ENCODE measurements around the gene HTR2A.

The HTR2A gene
- 0 reads per million in 9 experiments for total RNA-seq

DNA sequence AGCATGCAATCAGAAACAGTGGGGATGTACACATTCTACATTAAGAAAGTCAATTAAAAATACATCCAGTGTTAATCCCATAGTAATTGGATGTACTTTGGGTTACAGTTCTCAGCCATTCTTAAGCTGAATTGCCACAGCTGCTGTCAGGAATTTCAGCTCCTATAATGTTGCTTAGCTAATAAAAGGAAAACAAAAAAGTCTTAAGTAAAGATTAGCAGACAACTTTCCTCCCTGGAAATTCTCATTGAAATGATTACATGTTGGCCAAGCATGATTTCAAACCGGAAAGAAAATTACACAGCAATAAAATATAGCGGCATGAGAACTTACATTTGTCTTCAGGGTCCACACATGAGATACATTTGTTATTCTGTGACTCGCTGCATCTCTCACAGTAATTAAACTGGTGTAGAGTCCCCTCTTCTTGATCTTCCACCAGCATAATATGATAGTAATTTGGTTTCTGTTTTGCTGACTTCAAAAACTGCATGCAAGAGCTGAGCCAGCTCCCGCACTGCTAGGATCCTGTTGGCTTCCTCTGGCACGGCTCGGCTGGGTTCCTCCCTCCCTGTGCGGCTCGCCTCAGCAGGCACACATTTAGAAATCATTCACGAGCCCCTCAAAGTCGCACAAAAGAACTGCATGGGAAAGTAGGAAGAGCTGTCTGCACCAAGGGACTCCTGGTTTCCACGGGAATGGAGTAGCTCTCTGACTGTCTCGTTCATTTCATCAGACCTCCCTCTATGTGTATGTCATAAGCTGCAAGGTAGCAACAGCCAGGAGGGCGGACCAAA lies at the start of gene HTR2A:
Gene HTR2A, minus strand, starts transcription at position 713 of the 797 bp plus-strand sequence. CDS start 1,147 bp downstream, outside the sequence.
- Mint-ChIP-seq H3K36me3 (ENCODE audit: insufficient read depth) (no peaks in the 10 kb centered on the region), H3K4me3 (peak within 1 kb of the TSS; percentile 23 to 59), H3K27me3 (peaks cover 47 to 48% of the 10 kb centered on the region in 2 donors), H3K27ac (no peak within 1 kb of the TSS), H3K9me3 (no peaks in the 10 kb centered on the region), H3K4me1 (ENCODE audit: low read depth in 2 of 2) (peaks cover 10 to 11% of the 10 kb centered on the region in 2 donors)
- DNase-seq (no peak), ATAC-seq (replicated peaks) (peak; percentile 36)

DNA sequence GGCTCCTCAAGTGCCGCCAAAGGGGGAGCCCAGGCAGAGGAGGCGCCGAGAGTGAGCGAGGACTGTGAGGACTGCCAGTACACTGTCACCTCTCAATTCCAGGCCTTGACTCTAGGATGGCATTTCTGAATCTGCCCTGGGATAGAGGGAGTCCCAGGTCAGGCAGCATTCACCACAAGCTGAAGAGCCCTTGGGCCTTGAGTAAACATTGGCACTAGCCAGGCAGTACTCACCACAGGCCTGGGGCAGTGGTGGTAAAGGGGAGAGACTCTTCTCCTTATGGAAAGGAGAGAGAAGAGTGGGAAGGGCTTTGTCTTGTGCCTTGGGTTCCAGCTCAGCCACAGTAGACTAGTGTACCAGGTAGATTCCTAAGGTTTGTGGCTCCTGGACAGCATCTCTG lies 39.7 kb upstream of the HTR2A start:
- peaks cover 31 to 35% of the 10 kb centered on the region in 2 donors for H3K27me3 Mint-ChIP-seq
- no peak for ATAC-seq (replicated peaks)
- no peaks in the 10 kb centered on the region for H3K36me3 Mint-ChIP-seq (ENCODE audit: insufficient read depth)
- H3K4me3 Mint-ChIP-seq, result no peak overlapping the region
- no peak overlapping the region for H3K27ac Mint-ChIP-seq
- H3K4me1 Mint-ChIP-seq (ENCODE audit: low read depth in 2 of 2), result no peaks in the 10 kb centered on the region
- H3K9me3 Mint-ChIP-seq, result peaks cover 0 to 2% of the 10 kb centered on the region in 2 donors
- no peak for DNase-seq

DNA sequence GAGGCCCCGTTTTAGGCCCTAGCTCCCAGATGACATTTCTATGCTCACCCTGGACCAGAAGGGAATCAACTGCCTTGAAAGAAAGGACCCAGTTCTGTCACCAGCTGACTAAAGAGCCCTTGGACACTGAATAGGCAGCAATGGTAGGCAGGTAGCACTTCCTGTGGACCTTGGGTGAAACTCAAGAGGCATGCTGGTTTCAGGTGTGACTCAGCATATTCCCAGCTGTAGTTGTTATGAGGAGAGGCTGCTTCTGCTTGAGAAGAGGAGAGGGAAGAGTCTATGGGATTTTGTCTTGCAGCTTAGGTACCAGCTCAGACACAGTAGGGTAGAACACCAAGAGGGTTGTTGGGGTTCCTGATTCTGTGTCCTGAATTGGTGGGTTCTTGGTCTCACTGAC lies 37.9 kb upstream of the HTR2A start:
- DNase-seq (no peak), ATAC-seq (replicated peaks) (no peak)
- no peaks in the 10 kb centered on the region for H3K4me1 Mint-ChIP-seq (ENCODE audit: low read depth in 2 of 2)
- no peak overlapping the region for H3K4me3 Mint-ChIP-seq
- H3K27me3 Mint-ChIP-seq, result peaks cover 35 to 38% of the 10 kb centered on the region in 2 donors
- no peak overlapping the region for H3K27ac Mint-ChIP-seq
- H3K9me3 Mint-ChIP-seq, result peaks cover 0 to 2% of the 10 kb centered on the region in 2 donors
- H3K36me3 Mint-ChIP-seq (ENCODE audit: insufficient read depth), result no peaks in the 10 kb centered on the region

DNA sequence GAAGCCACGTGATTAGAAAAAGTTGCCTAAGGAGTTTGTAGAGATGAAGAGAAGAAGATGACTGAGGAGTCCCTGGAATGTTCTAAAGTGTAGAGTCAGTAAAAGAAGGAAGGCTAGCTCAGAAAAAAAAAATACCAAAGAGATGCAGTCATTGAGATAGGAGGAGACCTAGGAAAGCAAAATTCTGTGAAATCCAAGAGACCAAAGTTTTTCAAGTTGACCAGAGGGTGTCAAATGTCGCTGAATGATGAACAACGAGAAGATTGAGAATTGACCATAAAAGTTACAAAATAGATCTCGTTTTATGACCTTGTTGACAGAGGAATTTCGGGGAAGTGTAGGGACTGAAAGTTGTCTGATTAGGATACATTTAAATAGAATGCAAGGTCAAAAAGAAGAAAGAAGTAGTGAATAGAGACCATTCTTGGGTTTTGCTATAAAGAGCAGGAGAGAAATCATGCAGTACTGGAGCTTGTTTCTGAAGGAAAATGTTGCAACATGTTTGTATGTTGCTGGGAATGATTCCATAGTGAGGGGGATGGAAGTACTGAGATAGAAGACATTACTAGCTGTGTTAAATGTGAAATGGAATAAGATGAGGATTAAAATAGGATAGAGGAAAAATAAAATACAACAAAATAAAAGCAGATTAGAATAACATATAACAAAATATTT lies 30.2 kb upstream of the HTR2A start:
- Mint-ChIP-seq H3K4me1 (ENCODE audit: low read depth in 2 of 2) (no peaks in the 10 kb centered on the region), H3K4me3 (no peak overlapping the region), H3K9me3 (no peaks in the 10 kb centered on the region), H3K27me3 (peaks cover 8 to 24% of the 10 kb centered on the region in 2 donors), H3K36me3 (ENCODE audit: insufficient read depth) (no peaks in the 10 kb centered on the region), H3K27ac (no peak overlapping the region)
- DNase-seq (no peak), ATAC-seq (replicated peaks) (no peak)

DNA sequence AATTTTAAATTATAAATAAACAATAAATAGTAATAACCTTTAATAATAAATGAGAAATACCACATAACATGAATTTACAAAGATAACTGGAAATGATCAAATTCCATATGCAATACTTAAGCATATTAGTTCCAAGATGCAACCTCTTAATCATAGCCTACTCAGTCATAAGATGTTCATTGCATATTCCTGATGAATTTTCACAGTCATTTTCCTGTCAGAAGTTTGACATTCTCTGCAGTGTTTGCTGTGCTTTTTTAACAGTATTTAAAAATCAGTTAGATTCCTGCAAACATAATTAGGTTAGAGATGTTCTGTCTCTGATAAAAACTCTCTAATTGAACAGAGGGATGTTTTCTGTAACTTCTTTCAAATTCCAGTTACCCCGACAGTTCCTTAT lies 28.6 kb upstream of the HTR2A start:
- H3K9me3 Mint-ChIP-seq, result no peaks in the 10 kb centered on the region

DNA sequence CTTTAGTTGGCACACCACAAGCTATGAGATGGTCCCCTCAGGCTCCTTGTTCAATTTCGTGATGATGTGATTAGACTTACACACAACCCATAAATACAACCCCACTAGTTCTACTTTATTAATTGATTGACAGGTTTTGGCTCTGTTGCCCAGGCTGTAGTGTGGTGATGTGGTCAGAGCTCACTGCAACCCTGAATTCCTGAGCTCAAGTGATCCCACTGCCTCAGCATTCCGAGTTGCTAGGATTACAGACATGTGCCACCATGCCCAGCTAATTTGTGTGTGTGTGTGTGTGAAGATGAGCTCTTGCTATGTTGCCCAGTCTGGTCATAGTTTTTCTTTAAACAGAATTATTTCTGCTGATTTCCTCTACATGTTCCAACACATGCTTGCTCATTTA lies 17.5 kb upstream of the HTR2A start:
- H3K4me1 Mint-ChIP-seq (ENCODE audit: low read depth in 2 of 2), result no peaks in the 10 kb centered on the region
- ATAC-seq (replicated peaks), result no peak
- peaks cover 46 to 58% of the 10 kb centered on the region in 2 donors for H3K27me3 Mint-ChIP-seq
- H3K27ac Mint-ChIP-seq, result no peak overlapping the region
- H3K4me3 Mint-ChIP-seq, result no peak overlapping the region
- DNase-seq, result no peak
- no peaks in the 10 kb centered on the region for H3K9me3 Mint-ChIP-seq
- no peaks in the 10 kb centered on the region for H3K36me3 Mint-ChIP-seq (ENCODE audit: insufficient read depth)

More for the DNA sequence above, 28.6 kb upstream of the HTR2A start:
- H3K36me3 Mint-ChIP-seq (ENCODE audit: insufficient read depth), result no peaks in the 10 kb centered on the region
- no peak overlapping the region for H3K4me3 Mint-ChIP-seq
- DNase-seq, result no peak
- no peak overlapping the region for H3K27ac Mint-ChIP-seq
- no peaks in the 10 kb centered on the region for H3K4me1 Mint-ChIP-seq (ENCODE audit: low read depth in 2 of 2)
- peaks cover 0 to 15% of the 10 kb centered on the region in 2 donors for H3K27me3 Mint-ChIP-seq
- ATAC-seq (replicated peaks), result no peak

DNA sequence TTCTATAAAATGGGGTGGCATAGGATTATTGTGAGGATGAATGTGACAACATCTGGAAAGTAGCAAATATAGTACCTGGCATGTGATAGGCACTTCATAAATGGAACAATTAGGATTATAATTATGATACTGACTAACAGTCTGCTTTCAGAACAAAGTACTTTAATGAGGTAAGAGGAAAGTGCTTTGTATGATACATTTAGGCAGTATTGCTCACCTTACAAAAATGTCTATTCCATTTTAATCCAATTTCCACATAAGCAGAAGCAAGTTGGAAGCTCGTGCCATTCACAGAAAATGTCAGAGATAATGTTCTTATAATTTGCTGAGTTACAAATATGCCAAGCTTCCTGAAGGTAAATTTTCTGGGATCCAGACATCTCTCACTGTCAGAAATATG lies 16.9 kb upstream of the HTR2A start:
- H3K4me1 Mint-ChIP-seq (ENCODE audit: low read depth in 2 of 2), result no peaks in the 10 kb centered on the region
- no peaks in the 10 kb centered on the region for H3K9me3 Mint-ChIP-seq
- DNase-seq (no peak), ATAC-seq (replicated peaks) (no peak)
- H3K36me3 Mint-ChIP-seq (ENCODE audit: insufficient read depth), result no peaks in the 10 kb centered on the region
- H3K4me3 Mint-ChIP-seq, result no peak overlapping the region
- H3K27me3 Mint-ChIP-seq, result peaks cover 46 to 58% of the 10 kb centered on the region in 2 donors
- H3K27ac Mint-ChIP-seq, result no peak overlapping the region

DNA sequence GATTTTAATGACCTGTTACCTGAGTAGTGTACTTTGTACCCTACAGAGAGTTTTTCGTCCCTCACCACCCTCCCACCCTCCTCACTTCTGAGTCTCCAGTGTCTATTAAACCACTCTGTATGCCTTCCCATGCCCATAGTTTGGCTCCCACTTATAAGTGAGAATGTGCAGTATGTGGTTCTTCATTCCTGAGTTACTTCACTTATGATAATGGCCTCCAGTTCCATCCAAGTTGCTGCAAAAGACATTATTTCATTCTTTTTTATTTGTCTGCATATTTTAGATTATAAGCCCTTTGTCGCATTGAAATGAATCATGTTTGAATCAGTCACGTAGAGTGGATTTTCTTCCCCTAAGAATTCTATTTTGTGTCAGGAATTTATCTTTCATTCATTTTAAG lies 12.2 kb upstream of the HTR2A start:
- Mint-ChIP-seq H3K4me3 (no peak overlapping the region), H3K9me3 (no peaks in the 10 kb centered on the region), H3K27me3 (peaks cover 17 to 40% of the 10 kb centered on the region in 2 donors), H3K27ac (no peak overlapping the region), H3K4me1 (ENCODE audit: low read depth in 2 of 2) (no peaks in the 10 kb centered on the region), H3K36me3 (ENCODE audit: insufficient read depth) (no peaks in the 10 kb centered on the region)
- DNase-seq (no peak), ATAC-seq (replicated peaks) (no peak)

DNA sequence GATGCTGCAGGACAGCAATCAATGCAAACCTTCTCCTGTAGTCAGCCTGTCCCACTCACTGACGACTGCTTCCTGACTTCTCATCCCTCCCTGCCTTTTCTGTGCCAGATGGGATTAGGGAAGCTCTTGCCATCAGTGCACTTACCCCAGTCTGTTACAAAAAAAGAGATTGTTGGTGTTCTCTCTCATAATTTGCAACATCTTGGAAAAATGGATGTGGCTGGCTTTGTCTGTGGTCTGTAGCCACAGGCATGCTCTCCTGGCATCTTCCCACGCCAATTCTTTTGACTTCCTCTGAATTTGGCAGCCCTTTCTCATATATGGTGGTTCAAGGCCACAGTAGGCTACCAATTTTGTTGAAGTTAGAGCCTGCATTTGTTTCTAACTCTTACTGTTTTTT lies 11.6 kb upstream of the HTR2A start:
- Mint-ChIP-seq H3K4me3 (no peak overlapping the region), H3K27ac (no peak overlapping the region), H3K27me3 (peaks cover 17 to 40% of the 10 kb centered on the region in 2 donors), H3K4me1 (ENCODE audit: low read depth in 2 of 2) (no peaks in the 10 kb centered on the region), H3K36me3 (ENCODE audit: insufficient read depth) (no peaks in the 10 kb centered on the region), H3K9me3 (no peaks in the 10 kb centered on the region)
- DNase-seq (no peak), ATAC-seq (replicated peaks) (no peak)

DNA sequence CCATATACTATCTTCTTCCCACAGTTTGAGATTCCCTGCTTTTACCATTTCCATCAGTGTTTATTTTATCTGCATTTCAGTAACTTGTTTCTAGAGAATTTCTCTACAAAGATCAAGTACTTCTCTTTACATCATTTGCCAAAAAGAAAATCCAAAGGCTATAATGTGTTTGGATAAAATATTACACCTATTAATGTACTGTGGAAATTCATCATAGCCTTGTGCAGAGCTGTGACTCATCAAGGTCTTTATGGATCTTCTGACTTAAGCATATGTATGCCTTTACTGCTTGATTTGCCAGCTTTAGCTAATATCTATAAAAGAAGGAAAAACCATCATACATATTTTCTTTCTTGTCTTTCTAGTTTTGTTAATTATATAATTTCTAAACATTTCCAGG lies 9.6 kb upstream of the HTR2A start:
- Mint-ChIP-seq H3K27me3 (peaks cover 23 to 41% of the 10 kb centered on the region in 2 donors), H3K4me3 (no peak overlapping the region), H3K36me3 (ENCODE audit: insufficient read depth) (no peaks in the 10 kb centered on the region), H3K27ac (no peak overlapping the region), H3K4me1 (ENCODE audit: low read depth in 2 of 2) (no peaks in the 10 kb centered on the region), H3K9me3 (no peaks in the 10 kb centered on the region)
- DNase-seq (no peak), ATAC-seq (replicated peaks) (no peak)

DNA sequence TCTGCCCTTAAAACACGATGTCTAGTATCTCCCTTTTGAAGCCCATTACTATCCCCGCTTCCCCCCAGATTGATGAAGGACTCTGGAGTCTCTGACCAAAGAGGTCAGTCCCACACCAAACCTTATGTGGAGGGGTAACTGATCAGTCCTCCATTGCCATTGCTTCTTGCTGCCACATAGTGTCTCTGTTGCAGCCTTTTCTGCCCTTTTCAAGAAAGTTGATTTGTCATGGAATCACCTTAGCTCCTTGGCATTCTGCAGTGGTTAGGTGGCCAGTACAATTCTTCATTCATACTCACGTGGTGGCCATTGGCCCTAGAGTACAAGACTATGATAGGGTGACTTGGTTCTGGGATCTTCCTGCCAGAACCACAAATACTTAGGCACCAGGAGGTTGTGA lies 8.4 kb upstream of the HTR2A start:
- H3K4me3 Mint-ChIP-seq, result no peak overlapping the region
- no peak overlapping the region for H3K27ac Mint-ChIP-seq
- ATAC-seq (replicated peaks) (no peak), DNase-seq (no peak)
- H3K9me3 Mint-ChIP-seq, result no peaks in the 10 kb centered on the region
- H3K4me1 Mint-ChIP-seq (ENCODE audit: low read depth in 2 of 2), result no peaks in the 10 kb centered on the region
- H3K27me3 Mint-ChIP-seq, result peaks cover 14 to 33% of the 10 kb centered on the region in 2 donors
- H3K36me3 Mint-ChIP-seq (ENCODE audit: insufficient read depth), result no peaks in the 10 kb centered on the region

DNA sequence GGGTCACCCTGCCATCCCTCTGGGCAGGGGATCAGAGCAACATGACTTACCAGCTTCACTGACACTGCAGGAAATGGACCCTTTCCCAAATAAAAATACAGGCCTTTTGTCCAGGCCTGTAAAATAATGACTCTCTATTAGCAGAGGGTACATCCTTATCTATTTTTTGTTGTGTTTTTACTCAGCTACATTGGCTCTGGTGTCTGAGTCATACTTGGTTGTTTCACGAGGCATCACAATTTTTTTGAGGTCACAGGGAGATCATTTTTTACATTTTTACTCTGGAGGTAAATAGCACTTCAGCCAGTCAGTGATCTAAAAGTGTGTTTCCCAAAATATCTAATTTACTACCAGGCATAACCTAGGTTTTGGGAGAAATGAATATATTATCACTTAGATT lies 6.9 kb upstream of the HTR2A start:
- no peak for DNase-seq

DNA sequence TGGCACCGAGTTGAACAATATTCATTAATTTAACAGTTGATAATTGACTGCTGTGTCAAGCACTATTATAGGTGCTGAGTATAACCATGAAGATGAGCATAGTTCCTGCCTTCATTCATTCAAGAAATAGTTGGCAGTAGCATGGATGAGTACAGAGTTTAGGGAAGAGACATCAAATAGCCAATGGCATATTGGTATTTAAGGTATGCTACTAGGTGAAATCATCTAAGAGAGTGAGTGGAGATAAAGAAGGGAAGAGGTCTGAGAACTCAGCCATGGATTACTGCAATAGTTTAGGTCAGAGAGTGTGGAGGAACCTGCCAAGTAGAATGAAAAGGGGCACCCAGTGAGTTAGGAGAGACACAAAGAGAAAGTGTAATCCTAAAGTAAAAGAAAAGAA lies 4.9 kb upstream of the HTR2A start:
- no peak for DNase-seq
- Mint-ChIP-seq H3K36me3 (ENCODE audit: insufficient read depth) (no peaks in the 10 kb centered on the region), H3K27ac (no peak overlapping the region), H3K27me3 (peaks cover 26 to 28% of the 10 kb centered on the region in 2 donors), H3K4me1 (ENCODE audit: low read depth in 2 of 2) (peaks cover 2% of the 10 kb centered on the region in 2 donors), H3K4me3 (no peak overlapping the region), H3K9me3 (no peaks in the 10 kb centered on the region)
- no peak for ATAC-seq (replicated peaks)

More for the DNA sequence above, 6.9 kb upstream of the HTR2A start:
- H3K4me1 Mint-ChIP-seq (ENCODE audit: low read depth in 2 of 2), result no peaks in the 10 kb centered on the region
- H3K4me3 Mint-ChIP-seq, result no peak overlapping the region
- H3K27me3 Mint-ChIP-seq, result peaks cover 14 to 20% of the 10 kb centered on the region in 2 donors
- H3K36me3 Mint-ChIP-seq (ENCODE audit: insufficient read depth), result no peaks in the 10 kb centered on the region
- no peak for ATAC-seq (replicated peaks)
- no peaks in the 10 kb centered on the region for H3K9me3 Mint-ChIP-seq
- H3K27ac Mint-ChIP-seq, result no peak overlapping the region

DNA sequence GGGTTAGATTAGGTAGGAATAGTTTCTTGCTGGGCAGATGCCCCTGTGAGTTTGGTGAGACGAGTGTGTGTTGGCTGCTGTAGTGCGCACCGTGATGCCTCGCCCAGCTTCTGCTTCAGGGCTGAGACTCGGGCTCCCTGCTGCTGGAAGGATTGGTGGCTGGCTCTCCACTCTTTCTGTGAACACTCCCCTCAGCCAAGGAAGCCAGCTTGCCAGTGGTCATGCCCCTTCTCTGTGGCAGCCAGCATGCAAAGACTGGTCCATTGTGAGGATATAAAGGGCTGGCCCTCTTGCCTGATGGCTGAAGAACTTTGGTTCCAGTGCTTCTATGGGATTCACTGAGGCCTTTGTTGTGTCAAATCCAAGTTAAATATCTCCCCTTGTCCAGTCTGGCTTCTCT lies 2.9 kb upstream of the HTR2A start:
- no peaks in the 10 kb centered on the region for H3K9me3 Mint-ChIP-seq

More for the DNA sequence above, 2.9 kb upstream of the HTR2A start:
- Mint-ChIP-seq H3K4me1 (ENCODE audit: low read depth in 2 of 2) (peaks cover 3 to 4% of the 10 kb centered on the region in 2 donors), H3K27ac (no peak overlapping the region), H3K27me3 (peaks cover 32 to 36% of the 10 kb centered on the region in 2 donors), H3K36me3 (ENCODE audit: insufficient read depth) (no peaks in the 10 kb centered on the region), H3K4me3 (no peak overlapping the region)
- DNase-seq, result no peak
- no peak for ATAC-seq (replicated peaks)

Measured in effector memory CD8-positive, alpha-beta T cell (primary cell).